B cell (primary cell): Measurements from ENCODE around the gene S100A7. TPM values are rescaled to one million over a fixed set of nuclear protein-coding genes. Genes with fewer than 3 reads are reported as not detected.
A peak's percentile ranks its signal among the peaks of the same experiment; 100 is the strongest.

ENCODE experiments used
- ATAC-seq: fragments of 200-7000 bp; cut with Tn5 transposase; one replicate; pipeline ENCODE4 v1.10.0; 2021; ENCODE audit warnings: low read depth, mild to moderate bottlenecking, moderate number of reproducible peaks, moderate library complexity
- CTCF ChIA-PET: fragments of 350-600 bp; sonication (Branson Sonifier 250); formaldehyde crosslinking; loops from one replicate; lab custom pipeline; 2021; ENCODE audit warnings: antibody characterized with exemption, inconsistent platforms; lab: Charles Lee
- POLR2A ChIA-PET: fragments of 350-600 bp; sonication (Branson Sonifier 250); formaldehyde crosslinking; loops from one replicate; lab custom pipeline; 2021; ENCODE audit warnings: antibody characterized with exemption; lab: Charles Lee
- DNase-seq: peaks from one replicate; pipeline ENCODE4 v3.0.0; 2013
- H2AFZ ChIP-seq: 2 replicates; pipeline ENCODE4 v1.6.1; 2012; ENCODE audit warnings: mild to moderate bottlenecking, low read depth, low read length; ENCODE audit not compliant: insufficient read depth, poor library complexity, severe bottlenecking
- H3K27ac ChIP-seq, 2 donors: 1 replicate in 1 of 2; 2 replicates in 1 of 2; pipeline ENCODE4 v1.5.1; 2012 to 2013; ENCODE audit warnings: low read length in 2 of 2, mild to moderate bottlenecking in 2 of 2, moderate library complexity in 1 of 2
- H3K27me3 ChIP-seq, 4 experiments: fragments of 200-600 bp in 1 of 4; sonication (generic) in 1 of 4; replicated peaks in 1 of 4; 1 replicate in 2 of 4; 2 replicates in 2 of 4; pipeline versions ENCODE4 v1.6.1 to v1.7.0; 2013 to 2016; ENCODE audit warnings: low read length in 3 of 4, mild to moderate bottlenecking in 2 of 4, mixed read lengths in 1 of 4, moderate library complexity in 1 of 4; ENCODE audit not compliant: insufficient read depth in 4 of 4, control insufficient read depth in 3 of 4; ENCODE audit errors: control extremely low read depth in 1 of 4
- H3K36me3 ChIP-seq, 2 experiments: replicated peaks in 1 of 2; 1 replicate in 1 of 2; 2 replicates in 1 of 2; pipeline versions ENCODE4 v1.6.1 to v1.7.1; 2013; ENCODE audit warnings: low read length in 1 of 2; ENCODE audit not compliant: insufficient read depth in 2 of 2, control insufficient read depth in 1 of 2; ENCODE audit errors: control extremely low read depth in 1 of 2, extremely low read depth in 1 of 2
- H3K4me1 ChIP-seq, 2 donors: fragments of 200-600 bp in 1 of 2; sonication (generic) in 1 of 2; 1 replicate in 1 of 2; 2 replicates in 1 of 2; pipeline versions ENCODE4 v1.5.1 to v1.6.1; 2013 to 2017; ENCODE audit warnings: low read length in 2 of 2; ENCODE audit not compliant: control insufficient read depth in 2 of 2, insufficient read depth in 2 of 2
- H3K4me2 ChIP-seq: replicated peaks from 2 replicates; pipeline ENCODE3; 2012; ENCODE audit warnings: mild to moderate bottlenecking, low read depth, low read length; ENCODE audit not compliant: poor library complexity, severe bottlenecking
- H3K4me3 ChIP-seq, 5 experiments: fragments of 200-600 bp in 1 of 5; sonication (generic) in 1 of 5; 1 replicate in 3 of 5; 2 replicates in 2 of 5; pipeline versions ENCODE4 v1.5.1 to v1.7.0; 2011 to 2016; ENCODE audit warnings: low read length in 4 of 5, mild to moderate bottlenecking in 4 of 5, low read depth in 2 of 5, control low read depth in 1 of 5, moderate library complexity in 1 of 5; ENCODE audit not compliant: insufficient read depth in 1 of 5; ENCODE audit errors: control extremely low read depth in 1 of 5, extremely low read depth in 1 of 5
- H3K79me2 ChIP-seq: fragments of 200-600 bp; sonication (generic); one replicate; pipeline ENCODE4 v1.6.0; 2016; ENCODE audit warnings: low read length; ENCODE audit not compliant: control insufficient read depth, insufficient read depth
- H3K9ac ChIP-seq: fragments of 200-600 bp; sonication (generic); 2 replicates; pipeline ENCODE4 v1.6.1; 2017; ENCODE audit warnings: mild to moderate bottlenecking, low read length, moderate library complexity
- H3K9me3 ChIP-seq, 3 donors: one replicate each; pipeline versions ENCODE4 v1.6.1 to v1.7.1; 2013; ENCODE audit warnings: low read length in 2 of 3; ENCODE audit not compliant: control insufficient read depth in 2 of 3, insufficient read depth in 1 of 3; ENCODE audit errors: control extremely low read depth in 1 of 3
- H4K20me1 ChIP-seq: 2 replicates; pipeline ENCODE4 v1.6.0; 2012; ENCODE audit warnings: mild to moderate bottlenecking, low read length; ENCODE audit not compliant: insufficient read depth, control insufficient read depth, poor library complexity, severe bottlenecking
- H3K27ac Mint-ChIP-seq: one replicate; pipeline ENCODE4 v1.8.0; 2021; ENCODE audit warnings: mixed read lengths
- H3K27me3 Mint-ChIP-seq: one replicate; pipeline ENCODE4 v1.8.0; 2021; ENCODE audit warnings: mixed read lengths
- H3K4me1 Mint-ChIP-seq: one replicate; pipeline ENCODE4 v1.8.0; 2021; ENCODE audit warnings: mixed read lengths
- H3K4me3 Mint-ChIP-seq: one replicate; pipeline ENCODE4 v1.8.0; 2021; ENCODE audit warnings: mixed read lengths
- H3K9me3 Mint-ChIP-seq: one replicate; pipeline ENCODE4 v1.8.0; 2022; ENCODE audit warnings: mixed read lengths; ENCODE audit not compliant: insufficient read depth
- EZH2 ChIP-seq: IDR thresholded peaks from 2 replicates; pipeline ENCODE4 v1.6.1; 2012; ENCODE audit warnings: borderline replicate concordance, low read depth, mild to moderate bottlenecking, moderate library complexity, low read length; ENCODE audit not compliant: insufficient read depth, poor library complexity, severe bottlenecking
- WGBS: methylation state at CpG from one replicate; pipeline ENCODE4 v1.1.5; 2013; ENCODE audit warnings: missing lambda C conversion rate; ENCODE audit not compliant: insufficient coverage; 5-methylcytosine and 5-hydroxymethylcytosine counted together
- intact Hi-C: fragments of 100-400 bp; cut with micrococcal nuclease; formaldehyde crosslinking; loops from one replicate; pipeline ENCODE4 v1.10.0; 2022
- polyA plus RNA-seq: library from polyadenylated mRNA; depleted of rRNA; stranded (reverse); fragments of >200 nt; gene quantifications from 2 replicates; pipeline ENCODE4 v1.2.3, GENCODE V29; 2012
- total RNA-seq, 2 donors: library from RNA; stranded (reverse); fragments of 120-200 nt in 1 of 2; gene quantifications; 1 replicate in 1 of 2; 2 replicates in 1 of 2; pipeline versions ENCODE4 v1.2.3 to v1.2.4, GENCODE V29; 2013 to 2022
- TF ChIP-seq, protein P1 (sequence below): fragments of 200-600 bp; IDR thresholded peaks from one replicate; pipeline ENCODE4 v1.8.0; 2022; ENCODE audit warnings: antibody characterized with exemption, mild to moderate bottlenecking

S100A7 gene
- total and polyA plus RNA-seq, 2 donors (not counting 1 experiment from before 2014, with no cell fraction given), result not detected

DNA sequence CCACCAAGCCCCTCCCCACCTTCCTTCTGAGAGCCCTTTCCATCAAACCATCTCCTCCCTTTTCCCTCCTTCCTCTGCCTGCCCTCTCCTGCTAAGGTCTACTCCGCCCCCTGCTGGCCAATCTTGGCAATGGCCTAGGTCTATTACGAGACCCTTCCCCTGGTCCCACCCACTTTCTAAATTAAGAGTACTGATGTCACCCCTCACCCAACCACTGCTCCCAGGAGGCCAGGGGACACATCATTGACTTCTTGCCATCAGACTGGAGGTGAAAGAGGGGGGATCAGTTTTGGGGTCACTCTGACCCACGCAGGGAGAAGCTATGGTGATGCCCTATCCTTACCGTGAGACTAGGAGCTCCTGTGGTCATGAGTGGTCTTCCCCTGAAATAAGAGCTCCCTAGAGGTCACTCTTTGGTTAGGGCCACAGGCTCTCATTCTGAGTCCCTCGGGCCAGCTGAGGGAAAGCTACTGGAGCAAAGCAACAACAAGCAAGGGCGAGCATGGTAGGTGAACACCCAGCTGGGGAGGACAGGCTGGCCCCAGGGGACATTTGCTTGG, 34.6 kb upstream of the S100A7 start:
- POLR2A ChIA-PET, result interaction anchor here (0.6 kb wide), 2 partner anchors 41 to 496 kb away, joined by 3 read pairs; partner anchors contain the start of gene S100A6
- ATAC-seq (peak; percentile 83), DNase-seq (peak; percentile 80)
- Mint-ChIP-seq H3K9me3 (no peaks in the 10 kb centered on the region), H3K4me3 (peak overlapping the region; percentile 41), H3K27ac (peak overlapping the region; percentile 5), H3K4me1 (peaks cover 10% of the 10 kb centered on the region), H3K27me3 (peaks cover 40% of the 10 kb centered on the region)
- peaks cover 8% of the 10 kb centered on the region in 2 donors for H3K4me1 ChIP-seq
- intact Hi-C loops, result loop anchor here (1.0 kb wide), 2 partner anchors 30 to 143 kb away; no protein-coding TSS in a partner anchor
- 18% methylated on average over 5 of the region's 6 CpGs for WGBS
- H3K9me3 ChIP-seq, result no peaks in the 10 kb centered on the region
- TF ChIP-seq EZH2, result no peak
- TF ChIP-seq, protein P1, sequence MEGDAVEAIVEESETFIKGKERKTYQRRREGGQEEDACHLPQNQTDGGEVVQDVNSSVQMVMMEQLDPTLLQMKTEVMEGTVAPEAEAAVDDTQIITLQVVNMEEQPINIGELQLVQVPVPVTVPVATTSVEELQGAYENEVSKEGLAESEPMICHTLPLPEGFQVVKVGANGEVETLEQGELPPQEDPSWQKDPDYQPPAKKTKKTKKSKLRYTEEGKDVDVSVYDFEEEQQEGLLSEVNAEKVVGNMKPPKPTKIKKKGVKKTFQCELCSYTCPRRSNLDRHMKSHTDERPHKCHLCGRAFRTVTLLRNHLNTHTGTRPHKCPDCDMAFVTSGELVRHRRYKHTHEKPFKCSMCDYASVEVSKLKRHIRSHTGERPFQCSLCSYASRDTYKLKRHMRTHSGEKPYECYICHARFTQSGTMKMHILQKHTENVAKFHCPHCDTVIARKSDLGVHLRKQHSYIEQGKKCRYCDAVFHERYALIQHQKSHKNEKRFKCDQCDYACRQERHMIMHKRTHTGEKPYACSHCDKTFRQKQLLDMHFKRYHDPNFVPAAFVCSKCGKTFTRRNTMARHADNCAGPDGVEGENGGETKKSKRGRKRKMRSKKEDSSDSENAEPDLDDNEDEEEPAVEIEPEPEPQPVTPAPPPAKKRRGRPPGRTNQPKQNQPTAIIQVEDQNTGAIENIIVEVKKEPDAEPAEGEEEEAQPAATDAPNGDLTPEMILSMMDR, result peak; percentile 88
- no peaks in the 10 kb centered on the region for H3K36me3 ChIP-seq
- no peak overlapping the region for H3K9ac ChIP-seq
- CTCF ChIA-PET, result interaction anchor here (0.7 to 3.8 kb wide), 22 partner anchors 10 to 180 kb away, joined by 3 to 59 read pairs (median 3); partner anchors contain the start of genes PGLYRP4 and S100A9
- H2AFZ ChIP-seq, result no peak overlapping the region
- no peak overlapping the region for H3K4me3 ChIP-seq
- no peak overlapping the region for H3K27ac ChIP-seq
- peak overlapping the region; percentile 32 for H3K4me2 ChIP-seq
- no peaks in the 10 kb centered on the region for H4K20me1 ChIP-seq
- H3K27me3 ChIP-seq, result peaks cover 0 to 17% (median 6%) of the 10 kb centered on the region in 4 experiments
- no peaks in the 10 kb centered on the region for H3K79me2 ChIP-seq

DNA sequence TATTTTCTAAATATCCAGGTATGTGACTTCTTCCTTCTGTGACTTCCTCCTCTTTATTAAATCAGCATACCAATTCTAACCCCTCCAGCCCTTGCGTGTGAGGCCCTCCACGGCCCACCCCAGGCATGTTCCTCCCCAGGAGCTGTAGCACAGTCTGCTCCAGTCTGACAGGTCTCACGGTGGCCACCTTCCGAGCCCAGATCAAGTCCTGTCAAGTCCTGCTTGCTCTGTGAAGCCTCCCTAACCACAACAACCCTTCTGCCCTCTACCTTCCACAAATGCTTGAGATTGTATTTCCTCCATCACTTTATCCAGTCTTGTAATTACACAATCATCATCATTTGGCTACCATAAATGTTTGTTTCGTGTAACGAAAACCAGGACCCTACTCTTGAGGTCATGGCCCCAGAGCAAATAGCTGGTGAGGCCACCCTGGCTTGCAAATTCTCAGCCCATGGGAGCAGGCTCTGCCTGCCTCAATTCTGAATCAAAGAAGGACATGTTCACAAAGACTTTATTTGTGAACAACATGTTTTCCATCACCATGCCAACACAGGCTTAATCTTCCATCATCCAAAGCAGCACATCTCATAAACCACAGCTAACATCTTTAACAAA, 33.0 kb upstream of the S100A7 start:
- no peaks in the 10 kb centered on the region for H3K79me2 ChIP-seq
- CTCF ChIA-PET, result interaction anchor here (1.2 to 3.8 kb wide), 5 partner anchors 9 to 141 kb away, joined by 3 to 59 read pairs (median 24); no protein-coding TSS in a partner anchor
- WGBS, result 86% methylated on average over 6 of the region's 6 CpGs
- POLR2A ChIA-PET, result no interaction called here
- peaks cover 39% of the 10 kb centered on the region for H3K27me3 Mint-ChIP-seq
- intact Hi-C loops, result no loop called here
- no peak overlapping the region for H3K4me2 ChIP-seq
- no peaks in the 10 kb centered on the region for H3K36me3 ChIP-seq
- H3K4me3 Mint-ChIP-seq, result no peak overlapping the region
- TF ChIP-seq, protein P1, result no peak
- no peak for TF ChIP-seq EZH2
- H3K27ac Mint-ChIP-seq, result no peak overlapping the region
- peaks cover 10% of the 10 kb centered on the region for H3K4me1 Mint-ChIP-seq
- no peaks in the 10 kb centered on the region for H4K20me1 ChIP-seq
- H3K27me3 ChIP-seq, result peaks cover 0 to 11% (median 2%) of the 10 kb centered on the region in 4 experiments
- H2AFZ ChIP-seq, result no peak overlapping the region
- no peak for DNase-seq
- no peak overlapping the region for H3K27ac ChIP-seq
- peaks cover 8% of the 10 kb centered on the region in 2 donors for H3K4me1 ChIP-seq
- no peaks in the 10 kb centered on the region for H3K9me3 ChIP-seq
- H3K9ac ChIP-seq, result no peak overlapping the region
- H3K9me3 Mint-ChIP-seq, result no peaks in the 10 kb centered on the region
- no peak for ATAC-seq
- no peak overlapping the region for H3K4me3 ChIP-seq
